AG09309 (cell line): ENCODE results near the gene GRID1.

Experiments used
- DNase-seq: peaks from one replicate; pipeline ENCODE4 v3.0.0-alpha.2; 2010; ENCODE audit warnings: low read depth
- H3K4me3 ChIP-seq: 2 replicates; pipeline ENCODE4 v1.5.1; 2011; ENCODE audit warnings: mild to moderate bottlenecking, low read depth, low read length, moderate library complexity; ENCODE audit not compliant: control insufficient read depth
- TF ChIP-seq, protein P1 (sequence below): IDR thresholded peaks from 2 replicates; pipeline ENCODE4 v1.5.1; 2011; ENCODE audit warnings: mild to moderate bottlenecking, low read depth, low read length, inconsistent platforms; ENCODE audit not compliant: insufficient read depth, control insufficient read depth; ENCODE audit errors: missing control alignments

Gene GRID1

DNA sequence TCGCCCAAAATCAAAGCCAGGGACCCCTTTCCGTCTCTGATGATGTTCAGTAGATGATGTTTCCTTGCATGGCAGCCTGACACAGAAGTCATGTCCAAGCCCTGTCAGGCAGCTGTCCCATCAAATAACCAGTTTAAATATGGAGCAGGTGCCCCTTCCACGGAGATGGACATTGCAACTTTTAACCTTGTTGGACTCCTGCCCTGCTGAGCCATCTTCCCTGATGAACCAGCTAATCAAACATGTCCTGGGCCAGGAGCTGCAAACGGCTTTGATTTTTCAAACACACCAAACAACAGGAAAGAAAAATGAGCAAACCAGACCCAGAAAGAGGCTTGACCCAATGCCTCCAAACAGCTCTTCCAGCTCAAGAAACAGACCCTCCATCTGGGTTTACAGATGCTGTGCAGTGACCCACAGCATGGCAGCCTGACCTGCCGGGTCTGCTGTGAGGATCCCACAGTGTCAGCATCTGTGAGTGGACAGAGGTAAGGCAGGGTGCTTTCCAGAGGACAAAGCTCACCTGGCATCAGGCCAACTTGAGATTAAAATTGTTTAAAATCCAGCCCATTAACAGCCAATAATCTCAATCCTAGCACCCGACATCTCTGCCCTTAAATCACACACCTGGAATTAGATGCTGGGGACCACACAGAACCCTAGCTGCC is 372.6 kb downstream of the GRID1 start:
- H3K4me3 ChIP-seq: no peak overlapping the region
- TF ChIP-seq, protein P1, sequence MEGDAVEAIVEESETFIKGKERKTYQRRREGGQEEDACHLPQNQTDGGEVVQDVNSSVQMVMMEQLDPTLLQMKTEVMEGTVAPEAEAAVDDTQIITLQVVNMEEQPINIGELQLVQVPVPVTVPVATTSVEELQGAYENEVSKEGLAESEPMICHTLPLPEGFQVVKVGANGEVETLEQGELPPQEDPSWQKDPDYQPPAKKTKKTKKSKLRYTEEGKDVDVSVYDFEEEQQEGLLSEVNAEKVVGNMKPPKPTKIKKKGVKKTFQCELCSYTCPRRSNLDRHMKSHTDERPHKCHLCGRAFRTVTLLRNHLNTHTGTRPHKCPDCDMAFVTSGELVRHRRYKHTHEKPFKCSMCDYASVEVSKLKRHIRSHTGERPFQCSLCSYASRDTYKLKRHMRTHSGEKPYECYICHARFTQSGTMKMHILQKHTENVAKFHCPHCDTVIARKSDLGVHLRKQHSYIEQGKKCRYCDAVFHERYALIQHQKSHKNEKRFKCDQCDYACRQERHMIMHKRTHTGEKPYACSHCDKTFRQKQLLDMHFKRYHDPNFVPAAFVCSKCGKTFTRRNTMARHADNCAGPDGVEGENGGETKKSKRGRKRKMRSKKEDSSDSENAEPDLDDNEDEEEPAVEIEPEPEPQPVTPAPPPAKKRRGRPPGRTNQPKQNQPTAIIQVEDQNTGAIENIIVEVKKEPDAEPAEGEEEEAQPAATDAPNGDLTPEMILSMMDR: no peak
- no peak for DNase-seq

GRCh38 chr10:85993140-85993539 is 373.5 kb downstream of the GRID1 start:
- TF ChIP-seq, protein P1: no peak
- no peak overlapping the region for H3K4me3 ChIP-seq
- no peak for DNase-seq

DNA sequence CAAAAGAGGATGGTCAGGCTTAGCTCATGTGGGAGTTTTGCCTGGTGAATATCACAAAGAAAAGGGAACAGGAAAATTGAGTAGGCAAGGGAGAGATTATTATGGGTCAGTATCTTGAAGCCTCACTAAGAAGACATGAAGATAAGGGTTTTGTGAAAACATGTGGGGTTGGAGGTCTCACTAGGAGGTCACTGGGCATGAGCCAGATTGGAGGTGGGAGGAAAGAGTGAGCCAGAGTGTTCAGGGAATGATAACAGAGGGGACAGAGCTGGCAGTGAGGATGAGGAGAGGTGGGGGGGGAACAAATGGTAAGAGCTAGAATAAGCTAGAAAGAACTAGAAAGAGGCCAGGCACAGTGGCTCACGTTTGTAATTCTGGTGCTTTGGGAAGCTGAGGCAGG is 374.3 kb downstream of the GRID1 start:
- TF ChIP-seq, protein P1: no peak
- no peak overlapping the region for H3K4me3 ChIP-seq
- DNase-seq: no peak

DNA sequence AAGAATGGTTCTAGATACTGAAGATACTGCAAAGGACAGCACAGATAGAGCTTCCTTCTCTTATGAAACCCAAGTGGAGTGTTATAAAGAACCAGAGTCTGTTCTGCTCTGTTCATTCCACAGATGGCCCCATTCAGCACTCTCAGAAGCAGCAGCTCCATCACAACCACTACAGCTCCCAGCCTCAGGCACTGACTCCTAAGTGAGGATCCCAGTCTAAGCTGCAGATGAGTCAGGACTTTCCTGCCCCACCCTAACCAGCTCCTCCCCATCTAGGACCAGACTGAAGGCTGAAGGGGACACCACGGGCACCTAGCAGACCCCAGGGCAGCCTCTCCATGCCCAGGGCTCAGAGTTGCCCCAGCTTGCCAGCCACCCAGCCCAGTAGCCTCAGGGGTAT is 379.8 kb downstream of the GRID1 start:
- no peak for DNase-seq
- TF ChIP-seq, protein P1: no peak
- no peak overlapping the region for H3K4me3 ChIP-seq

DNA sequence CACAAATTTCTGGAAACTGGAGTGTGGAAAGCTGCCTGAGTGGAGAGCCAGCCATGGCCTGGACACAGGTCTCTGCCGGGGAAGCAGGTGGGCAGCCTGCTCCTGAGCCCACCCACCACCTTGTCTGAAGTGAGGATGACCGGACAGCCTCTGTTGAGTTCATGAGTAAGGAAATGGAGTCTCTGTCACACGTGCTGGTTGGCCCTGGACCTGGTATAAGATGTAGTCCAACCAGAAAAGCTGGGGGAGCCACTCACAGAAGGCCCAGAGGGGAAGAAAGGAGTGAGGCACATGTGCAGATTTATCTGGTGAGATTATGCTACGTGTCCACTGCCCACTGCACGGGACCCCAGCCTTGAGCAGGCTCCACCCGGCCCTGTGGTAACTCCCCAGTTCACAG is 383.5 kb downstream of the GRID1 start:
- TF ChIP-seq, protein P1: no peak

DNA sequence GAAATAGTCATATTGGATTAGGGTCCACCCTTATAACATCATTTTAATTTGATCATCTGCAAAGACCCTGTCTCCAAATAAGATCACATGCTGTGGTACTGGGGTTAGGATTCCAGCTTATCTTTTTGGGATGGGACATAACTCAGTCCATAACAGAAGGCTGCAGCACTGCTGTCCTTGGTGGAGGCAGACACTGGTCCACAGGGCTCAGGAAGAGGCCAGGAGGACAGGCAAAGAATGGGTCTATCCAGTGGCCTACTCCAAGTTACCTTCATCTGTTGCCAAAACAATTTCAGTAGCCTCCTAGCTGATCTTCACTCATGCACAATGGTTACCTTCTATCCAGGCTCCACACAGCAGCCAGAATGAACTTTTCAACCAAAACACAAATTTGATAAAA is 387.0 kb downstream of the GRID1 start:
- no peak for DNase-seq
- no peak overlapping the region for H3K4me3 ChIP-seq
- TF ChIP-seq, protein P1: no peak

More for the DNA sequence above, 383.5 kb downstream of the GRID1 start:
- H3K4me3 ChIP-seq: no peak overlapping the region
- no peak for DNase-seq
